Cardiac septum (tissue), 1 donor: ENCODE measurements around the gene NFU1. TPM values are rescaled to one million over a fixed set of nuclear protein-coding genes. Genes with fewer than 3 reads are reported as not detected.
A peak's percentile ranks its signal among the peaks of the same experiment; 100 is the strongest.

Experiments used
- DNase-seq: peaks from one replicate; pipeline ENCODE4 v3.0.0-alpha.2; 2020; ENCODE audit warnings: low spot score
- intact Hi-C: fragments of 100-400 bp; cut with DNase I; formaldehyde crosslinking; loops from one replicate; pipeline ENCODE4 v1.14.0; 2022
- long read RNA-seq: library from polyadenylated mRNA; unstranded; transcript quantifications from one replicate; pipeline ENCODE4 v2.0.0, GENCODE V29; 2021
- total RNA-seq: library from RNA; stranded (reverse); fragmentation: NEBNext Ultra II Directional; extraction: Animal tissue kit (Norgen Biotek cat#: 25700); gene quantifications from one replicate; pipeline ENCODE4 v1.2.1, GENCODE V29; 2021
- donor health status: DM: no; HTN: no; CAD: no.

Gene NFU1
- total RNA-seq = 90.3 TPM
- long read RNA-seq, transcript NFU1-203 (8 exons, 1,467 nt) = major isoform, 17 of 19 reads
- long read RNA-seq, partial matches to known transcripts = 0 of 19 reads
- long read RNA-seq, other reads (novel, unspliced or antisense) = 2 of 19 reads

DNA sequence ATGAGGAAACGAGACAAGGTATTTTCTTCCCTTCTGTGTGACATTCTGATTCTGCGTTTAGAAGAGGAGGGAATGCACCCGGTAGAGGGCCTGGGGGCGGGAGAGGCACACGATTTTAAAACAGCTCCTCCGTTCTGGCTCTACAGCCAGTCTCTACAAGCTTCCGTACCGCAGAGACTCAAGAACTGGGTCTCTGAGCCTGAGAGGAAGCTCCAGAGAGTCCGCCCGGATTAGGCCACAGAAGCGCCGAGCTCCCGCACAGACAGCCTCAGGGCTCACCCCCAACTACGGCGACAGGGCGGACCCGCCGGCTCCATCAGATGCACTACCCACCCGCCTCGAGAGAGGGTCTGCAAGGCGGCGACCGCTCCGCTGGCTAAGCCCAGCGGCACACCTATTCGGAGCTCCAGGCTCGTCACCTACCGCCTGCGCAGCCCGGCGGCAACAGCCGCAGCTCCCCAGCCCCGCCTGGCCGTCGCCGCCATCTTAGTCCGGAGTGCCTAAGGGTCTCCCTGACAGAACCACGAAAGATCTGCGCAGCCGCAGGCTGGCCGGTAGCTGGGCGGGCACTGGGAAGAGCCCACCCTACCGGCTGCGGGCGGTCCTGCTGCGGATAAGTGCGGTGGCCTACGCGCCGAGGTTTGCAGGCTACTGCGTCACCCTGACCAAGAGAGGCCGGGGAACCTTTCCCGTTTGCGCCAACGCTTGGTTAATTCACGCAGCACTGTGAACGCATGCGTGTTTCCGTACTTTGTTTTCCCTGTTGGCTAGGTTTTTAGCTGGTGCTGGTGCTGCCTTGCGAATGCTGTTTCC is at the start of gene NFU1:
Gene NFU1 (minus strand): TSS at position 498 of the 813 bp plus-strand sequence. CDS start 13 bp downstream, at position 485.
- peak; percentile 95 for DNase-seq
- intact Hi-C loops = loop anchor here (2.0 to 5.0 kb wide), 2 partner anchors 50 to 206 kb away; partner anchors contain the start of genes AAK1 and GFPT1

DNA sequence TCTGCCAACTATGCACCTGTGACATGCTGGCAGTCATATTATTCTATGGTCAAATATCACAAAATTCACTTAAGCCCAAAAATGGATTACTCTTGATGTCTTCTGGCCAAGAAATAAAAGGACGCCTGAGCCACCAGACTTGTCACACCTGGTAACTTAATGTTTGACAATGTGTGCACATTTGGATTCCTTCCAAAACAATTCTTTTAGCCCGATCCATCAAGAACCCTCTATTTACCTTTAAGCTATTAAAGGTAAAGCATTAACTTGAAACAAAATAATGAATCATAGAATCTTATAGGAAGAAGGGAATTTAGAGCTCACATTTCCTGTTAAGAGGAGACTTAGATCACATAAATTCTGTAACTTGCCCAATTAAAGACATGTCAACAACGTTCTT is 46.5 kb upstream of the NFU1 start:
- DNase-seq = no peak
- intact Hi-C loops = no loop called here

DNA sequence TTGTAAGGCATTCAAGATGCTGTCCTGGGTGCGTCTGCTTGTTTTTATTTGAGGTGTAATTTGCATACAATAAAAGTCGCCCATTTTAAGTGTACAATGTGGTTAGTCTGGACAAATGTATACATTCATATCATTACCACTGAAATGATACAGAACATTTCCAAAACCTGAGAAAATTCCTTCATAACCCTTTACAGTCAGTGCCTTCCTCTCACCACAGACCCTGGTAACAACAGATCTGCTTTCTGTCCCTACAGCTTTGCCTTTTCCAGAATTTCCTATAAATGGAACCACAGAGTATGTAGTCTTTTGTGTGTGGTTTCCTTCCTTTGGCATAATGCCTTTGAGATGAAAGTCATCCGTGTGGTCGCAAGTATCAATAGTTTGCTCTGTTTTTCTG is 45.8 kb upstream of the NFU1 start:
- intact Hi-C loops = no loop called here
- no peak for DNase-seq

DNA sequence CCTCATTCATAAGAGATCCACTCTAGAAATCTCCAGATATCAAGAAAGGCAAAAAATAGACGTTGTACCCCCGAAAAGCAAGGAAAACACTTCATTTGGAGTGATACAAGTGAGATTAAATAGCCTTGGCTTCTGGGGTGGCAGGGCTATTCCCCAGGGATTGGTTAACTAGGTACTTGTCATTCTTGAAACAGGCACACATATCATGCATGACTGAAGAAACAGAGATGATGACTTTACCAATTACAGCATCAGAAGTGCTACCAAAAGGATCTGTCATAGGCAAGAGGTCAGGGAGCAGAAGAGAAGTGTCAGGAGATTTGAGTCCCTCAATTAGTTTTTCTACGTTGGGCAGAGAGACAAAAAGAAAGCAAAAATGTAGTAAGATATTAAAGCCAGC is 45.2 kb upstream of the NFU1 start:
- intact Hi-C loops = no loop called here

DNA sequence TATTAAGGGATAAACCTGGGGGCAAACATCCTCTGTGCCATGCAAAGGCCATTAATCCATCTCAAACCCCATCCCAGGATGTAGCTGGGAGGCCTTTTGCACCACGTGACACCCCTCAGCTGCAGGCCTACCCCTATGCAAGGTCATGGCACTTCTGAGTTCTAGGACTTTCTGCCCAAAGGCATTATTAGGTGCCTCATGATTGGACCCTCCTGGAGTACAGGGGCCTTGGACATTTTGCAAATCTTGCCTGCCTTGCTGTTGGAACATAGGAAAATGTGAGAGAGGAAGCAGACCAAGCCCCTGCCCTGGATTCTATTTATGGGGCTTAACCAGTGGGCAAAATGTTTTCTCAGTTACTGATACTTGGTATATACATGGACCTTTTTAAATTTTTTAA is 44.2 kb upstream of the NFU1 start:
- no peak for DNase-seq

More for the DNA sequence above, 45.2 kb upstream of the NFU1 start:
- DNase-seq = no peak

DNA sequence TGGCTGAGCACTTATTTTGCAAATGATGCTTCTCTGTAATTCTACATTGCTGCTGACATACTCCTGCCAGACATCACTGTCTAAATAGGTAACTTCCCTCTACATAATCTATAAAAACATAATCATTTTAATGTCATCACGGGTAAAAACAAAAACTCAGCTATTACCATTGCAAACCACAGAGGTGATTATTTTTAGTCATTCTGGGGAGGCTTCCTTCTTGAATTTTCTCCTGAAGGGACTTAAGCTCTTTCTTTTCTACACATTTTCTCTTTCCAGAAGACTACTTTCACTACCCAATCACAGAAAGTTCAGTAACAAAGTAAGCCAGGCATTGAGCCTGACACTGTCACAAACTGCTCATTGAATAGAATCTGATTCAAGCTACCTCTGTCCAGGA is 40.4 kb upstream of the NFU1 start:
- no peak for DNase-seq
- intact Hi-C loops = no loop called here

More for the DNA sequence above, 44.2 kb upstream of the NFU1 start:
- intact Hi-C loops = no loop called here

DNA sequence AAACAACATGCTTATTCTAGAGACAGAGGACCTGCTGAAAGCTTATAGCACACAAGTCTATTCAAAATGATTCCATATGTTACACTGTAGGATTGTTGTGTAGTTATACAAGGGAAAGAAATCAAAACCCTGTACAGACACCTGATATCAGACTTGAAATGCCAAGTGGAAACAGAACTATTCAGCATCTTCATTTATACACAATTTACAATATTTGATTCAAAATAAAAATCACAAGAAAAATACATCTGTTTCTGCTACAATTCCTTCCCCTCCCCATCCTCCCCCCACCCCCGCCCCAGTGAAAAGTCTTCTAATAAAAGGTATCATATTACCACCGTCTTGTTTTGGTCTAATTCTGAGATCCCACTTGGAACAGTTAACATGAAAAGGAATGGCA is 37.5 kb upstream of the NFU1 start:
- no peak for DNase-seq
- intact Hi-C loops = no loop called here

DNA sequence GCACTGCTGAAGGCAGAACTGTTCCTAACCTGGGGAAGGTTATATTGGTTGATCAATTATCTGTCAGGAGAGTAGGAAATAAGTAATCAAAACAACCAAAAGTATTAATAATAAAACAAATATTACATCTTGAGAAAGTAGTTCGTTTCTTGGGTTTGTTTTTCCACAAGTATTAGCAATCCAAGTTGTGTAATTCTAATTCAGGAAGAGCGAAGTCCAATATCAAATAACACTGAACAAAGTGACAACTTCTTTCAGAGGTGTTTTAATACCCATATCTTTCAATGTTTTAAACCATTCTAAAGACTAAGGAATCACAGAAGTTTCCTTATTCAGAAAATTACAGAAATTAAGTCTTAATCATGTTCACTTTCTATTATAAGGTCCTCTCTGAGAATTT is 34.6 kb upstream of the NFU1 start:
- intact Hi-C loops = no loop called here
- DNase-seq = no peak

DNA sequence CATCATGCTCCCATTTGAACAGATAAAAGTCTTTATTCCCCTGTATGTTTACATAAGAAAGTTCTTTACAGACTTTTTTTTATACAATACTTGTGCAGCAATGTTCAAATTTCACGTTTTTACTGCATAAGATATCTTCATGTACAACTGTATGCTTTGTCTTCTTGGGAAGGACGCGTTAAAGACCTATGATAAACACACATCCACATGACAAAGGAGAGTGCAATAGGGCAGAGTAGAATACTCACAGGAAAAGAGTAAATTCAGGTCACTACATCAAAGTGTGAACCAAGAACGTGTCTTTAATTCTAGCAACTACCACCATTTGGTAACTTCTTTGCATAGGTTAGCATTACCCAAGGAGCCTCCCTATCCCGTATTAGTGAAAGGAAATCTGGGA is 33.7 kb upstream of the NFU1 start:
- no peak for DNase-seq
- intact Hi-C loops = no loop called here

DNA sequence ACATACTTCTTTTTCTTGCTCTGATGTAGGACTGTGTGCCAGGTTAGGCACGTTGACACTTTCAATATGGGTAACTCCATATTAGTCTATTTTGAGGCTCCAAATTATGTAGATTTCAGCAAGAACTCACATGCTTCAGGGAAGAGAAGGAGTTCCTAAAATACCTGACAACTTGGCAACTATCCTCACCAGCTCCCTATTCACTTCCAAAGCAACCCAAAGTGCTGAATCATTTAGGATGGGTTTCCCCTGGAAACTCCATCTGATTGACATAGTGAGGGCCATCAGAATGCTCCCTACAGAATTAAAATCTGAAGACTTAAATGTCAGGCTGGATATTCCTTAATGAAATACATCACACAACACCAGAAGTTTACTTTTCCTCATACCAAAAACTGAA is 32.5 kb upstream of the NFU1 start:
- DNase-seq = no peak
- intact Hi-C loops = no loop called here

DNA sequence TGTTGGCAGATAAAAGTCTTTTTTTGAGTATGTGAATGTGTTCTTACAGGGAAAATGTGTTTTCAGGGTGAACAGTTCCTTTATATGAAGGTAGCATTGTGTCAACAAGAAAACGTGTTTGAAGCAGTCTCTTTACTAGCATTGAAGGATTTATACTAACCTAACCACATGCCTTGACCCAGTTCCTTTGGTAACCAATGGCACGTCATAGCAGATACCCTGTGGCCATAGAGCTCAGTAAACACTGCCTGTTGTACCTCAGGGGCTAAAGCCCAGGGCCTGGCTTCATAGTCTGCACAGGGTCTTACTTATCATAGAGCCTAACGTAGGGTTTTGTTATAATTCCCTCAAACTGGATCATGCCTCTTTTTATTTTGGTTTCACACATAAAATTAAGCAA is 32.1 kb upstream of the NFU1 start:
- intact Hi-C loops = no loop called here
- DNase-seq = no peak

DNA sequence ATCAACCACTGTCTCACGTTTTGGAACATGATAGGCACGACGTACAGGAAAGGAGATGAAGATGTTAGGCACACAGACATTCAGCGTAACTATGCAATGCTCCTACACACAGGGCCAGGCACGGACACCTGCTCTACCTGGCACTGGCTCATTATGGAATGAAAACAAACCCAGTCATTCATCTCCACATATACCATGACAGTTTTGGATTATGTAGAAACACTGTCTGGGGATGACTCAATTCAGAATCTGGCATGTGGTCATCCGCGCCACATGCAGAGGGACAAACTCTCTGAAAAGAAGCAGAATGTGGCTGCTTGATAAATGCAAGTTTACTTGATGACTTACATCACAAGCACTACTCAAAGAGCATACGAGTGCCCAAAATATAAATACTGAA is 29.5 kb upstream of the NFU1 start:
- no peak for DNase-seq
- intact Hi-C loops = no loop called here

DNA sequence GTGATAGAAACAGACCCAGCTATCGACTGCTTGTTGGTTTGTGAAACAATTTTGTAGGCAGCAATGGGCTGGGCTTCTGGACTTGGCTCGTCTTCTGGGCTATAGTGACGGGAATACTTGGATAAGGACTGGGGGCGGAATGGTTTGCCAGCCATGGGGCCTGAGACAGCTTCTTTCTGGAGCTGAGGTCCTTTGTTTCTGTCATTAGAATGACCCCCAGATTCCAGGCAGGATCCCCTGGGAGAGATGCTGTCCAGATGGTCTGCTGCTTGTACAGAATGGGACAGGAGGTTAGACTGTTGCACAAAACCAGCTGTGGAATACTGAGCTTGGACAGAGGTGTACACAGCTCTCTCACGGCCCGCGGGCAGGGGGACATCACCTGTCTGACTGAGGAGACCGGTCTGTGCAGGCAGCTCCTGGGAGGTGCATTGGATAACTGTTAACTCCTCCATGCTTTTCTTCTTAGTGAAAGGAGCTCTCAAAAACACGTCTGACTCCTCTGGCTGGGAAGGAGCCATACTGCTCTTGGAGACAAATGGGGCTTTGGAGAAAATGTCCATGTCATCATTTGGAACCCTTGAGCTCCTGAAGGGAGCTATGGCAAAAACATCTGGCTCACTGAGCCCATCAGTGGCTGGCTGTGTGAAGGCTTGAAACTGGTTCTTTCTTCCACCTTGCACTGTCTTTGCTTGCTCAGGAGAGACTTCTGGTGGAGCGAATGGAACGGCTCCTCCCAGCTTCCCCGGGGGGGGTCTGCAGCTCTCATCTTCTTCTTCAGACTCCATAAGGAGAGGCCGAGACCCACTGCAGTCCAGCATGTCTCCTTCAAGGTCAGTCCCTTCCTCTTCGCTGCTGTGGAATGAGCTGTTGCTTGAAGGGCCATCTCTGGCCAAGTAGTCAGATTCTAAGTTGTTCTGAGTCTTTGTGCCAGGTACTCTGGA is 28.6 kb upstream of the NFU1 start:
- intact Hi-C loops = no loop called here
- no peak for DNase-seq

DNA sequence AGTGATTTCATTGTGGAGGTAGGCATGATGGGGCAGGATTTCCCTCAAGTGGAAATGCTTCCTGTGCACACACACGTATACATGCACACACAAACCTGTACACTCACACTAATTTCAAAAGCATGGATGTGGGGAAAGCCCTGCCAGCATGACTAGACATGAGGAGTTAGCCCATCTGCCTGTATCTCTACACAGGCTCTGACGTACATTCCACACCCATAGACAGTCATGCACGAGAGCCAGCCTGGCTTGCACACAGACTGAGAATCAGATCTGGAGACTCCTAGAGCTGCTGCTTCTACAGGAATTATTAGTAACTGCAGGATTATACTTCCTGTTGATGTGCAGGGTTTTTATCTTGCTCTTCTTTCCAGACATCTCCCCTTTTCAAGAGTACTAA is 27.3 kb upstream of the NFU1 start:
- intact Hi-C loops = no loop called here
- DNase-seq = no peak

DNA sequence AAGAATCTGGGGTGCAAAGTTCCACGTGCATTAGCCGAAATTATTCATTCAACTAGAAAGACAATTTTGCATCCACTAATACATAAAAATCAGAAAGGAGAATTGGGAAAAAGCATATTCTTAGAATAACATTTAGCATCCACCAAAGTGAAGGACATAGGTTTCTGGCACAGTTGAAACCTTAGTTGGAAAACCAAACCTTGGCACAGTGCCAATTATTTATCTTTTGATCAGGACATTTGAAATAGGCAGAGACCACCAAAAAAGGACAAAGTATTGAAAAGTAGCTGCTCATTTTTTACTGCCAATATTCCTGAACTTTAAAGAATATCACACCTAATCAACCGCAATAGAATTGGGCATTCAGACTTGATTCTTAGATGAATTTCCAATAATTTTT is 25.5 kb upstream of the NFU1 start:
- no peak for DNase-seq
- intact Hi-C loops = no loop called here

DNA sequence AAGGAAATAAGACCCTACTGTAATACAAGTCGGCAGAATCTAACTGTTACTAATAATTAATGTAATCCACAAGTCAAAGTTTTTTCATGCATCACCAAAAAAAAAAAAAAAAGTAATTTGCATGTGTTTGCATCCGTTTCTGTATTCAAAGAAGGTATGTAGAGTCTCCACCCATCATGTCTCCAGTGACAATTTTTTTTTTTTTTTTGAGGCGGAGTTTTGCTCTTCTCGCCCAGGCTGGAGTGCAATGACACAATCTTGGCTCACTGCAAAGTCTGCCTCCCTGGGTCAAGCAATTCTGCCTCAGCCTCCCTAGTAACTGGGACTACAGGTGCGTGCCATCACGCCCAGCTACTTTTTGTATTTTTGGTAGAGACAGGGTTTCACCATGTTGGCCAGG is 24.2 kb upstream of the NFU1 start:
- intact Hi-C loops = no loop called here

DNA sequence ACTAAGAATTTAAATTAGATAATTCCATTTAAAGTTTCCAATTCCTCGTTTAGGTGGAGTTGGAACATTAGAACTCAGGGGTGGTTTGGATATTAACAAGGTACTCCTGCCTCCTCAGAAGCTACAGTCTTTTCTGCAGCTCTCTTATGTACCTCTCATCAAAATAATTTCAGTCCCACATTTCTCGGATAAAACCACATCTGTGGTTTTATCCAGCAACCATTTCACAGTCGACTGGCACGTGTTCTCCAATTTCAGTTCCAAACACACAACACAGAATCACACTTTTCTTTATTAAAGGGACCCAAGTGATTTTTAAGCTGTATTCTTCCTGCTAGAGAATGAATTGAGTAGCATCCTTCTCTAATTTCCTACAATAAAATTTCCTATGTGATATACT is 22.7 kb upstream of the NFU1 start:
- no peak for DNase-seq
- intact Hi-C loops = no loop called here

More for the DNA sequence above, 24.2 kb upstream of the NFU1 start:
- no peak for DNase-seq

DNA sequence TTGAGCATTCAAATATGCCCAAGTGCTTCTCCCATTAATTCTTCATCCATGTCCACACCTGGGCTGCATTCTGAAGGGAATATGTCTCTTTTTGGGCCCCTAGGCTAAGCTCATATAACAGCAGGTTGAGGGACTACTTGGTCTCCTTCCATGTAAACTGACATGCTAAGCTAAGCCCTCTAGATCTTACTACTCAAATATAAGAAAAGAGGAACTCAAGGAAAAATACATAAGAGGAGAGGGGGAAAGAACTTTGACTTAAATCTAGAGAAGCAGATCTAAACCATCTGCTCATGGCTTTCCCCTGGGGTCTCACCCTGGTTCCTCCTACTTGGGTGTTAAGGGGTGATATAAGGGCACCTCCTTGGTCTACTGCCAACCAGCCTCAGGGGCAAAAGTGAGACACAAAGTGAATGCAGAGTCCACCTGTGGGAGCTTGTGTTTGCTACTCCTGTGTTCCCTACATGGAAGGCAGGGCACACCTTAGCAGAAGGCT is 19.8 kb upstream of the NFU1 start:
- no peak for DNase-seq
- intact Hi-C loops = no loop called here

DNA sequence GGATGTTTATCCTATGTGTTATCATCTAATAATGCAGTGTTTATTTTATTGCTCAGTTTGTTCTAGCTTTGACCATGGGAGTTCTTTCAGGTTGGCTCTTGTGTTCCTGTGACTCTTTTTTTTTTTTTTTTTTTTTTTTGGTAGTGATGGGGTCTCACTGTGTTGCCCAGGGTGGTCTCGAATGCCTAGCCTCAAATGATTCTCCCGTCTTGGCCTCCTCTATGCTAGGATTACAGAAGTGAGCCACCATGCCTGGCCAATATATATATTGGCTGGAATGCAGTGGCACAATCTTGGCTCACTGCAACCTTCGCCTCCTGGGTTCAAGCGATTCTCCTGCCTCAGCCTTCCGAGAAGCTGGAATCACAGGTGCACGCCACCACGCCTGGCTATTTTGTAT is 18.9 kb upstream of the NFU1 start:
- intact Hi-C loops = no loop called here
- DNase-seq = no peak

DNA sequence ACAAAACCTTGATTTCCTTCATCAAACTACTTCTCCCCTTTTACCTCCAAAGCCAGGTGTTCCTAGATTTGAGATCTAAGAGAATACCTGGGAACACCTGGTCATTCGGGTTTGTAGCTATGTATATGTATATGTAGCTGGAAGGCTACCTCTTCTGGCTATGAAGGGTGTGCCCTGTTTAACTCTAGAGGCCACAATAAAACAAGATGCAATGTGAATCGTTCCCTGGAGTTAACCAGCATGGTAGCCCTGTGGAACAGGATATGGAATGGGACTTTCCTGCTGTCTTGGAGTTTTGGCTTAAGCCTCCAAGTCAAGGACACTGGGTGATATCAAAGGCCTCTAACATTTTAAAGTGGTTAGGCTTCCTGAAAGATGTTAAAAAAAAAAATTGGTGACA is 17.7 kb upstream of the NFU1 start:
- DNase-seq = no peak
- intact Hi-C loops = no loop called here
